ENCODE measurements around the gene WDFY4. TPM values are rescaled to one million over a fixed set of nuclear protein-coding genes. Genes with fewer than 3 reads are reported as not detected.

Gene WDFY4
- total RNA-seq, 4 donors from 2014 or later, result 0.60 to 20.6 (median 5.1) TPM

- Histone ChIP-seq H3K36me3 (no peaks in the 10 kb centered on the region), H3K4me3 (no peak overlapping the region), H3K9me3 (no peaks in the 10 kb centered on the region), H3K27ac (no peak overlapping the region), H3K4me1 (no peaks in the 10 kb centered on the region), H3K27me3 (no peaks in the 10 kb centered on the region)
- intact Hi-C loops (cut with DNase I; ENCODE audit: low total_unique reads) (no loop called here), in situ Hi-C loops (cut with MboI; ENCODE audit: low pct_ligation_motif_present in 1 of 4, low pct_unique_long_range_greater_than_20kb in 1 of 4, low sequenced_read_pairs in 3 of 4) (no loop called here)
- WGBS, 2 donors (ENCODE audit: low coverage in 1 of 2), result 80 to 91% methylated on average over 1 to 5 of the region's 5 CpGs
- no peak for DNase-seq
- TF ChIP-seq POLR2AphosphoS5 (IDR thresholded peaks at IDR 0.05), result no peak
- no peak for TF ChIP-seq EP300 (IDR thresholded peaks at IDR 0.05; ENCODE audit: low read depth)
- TF ChIP-seq CTCF (IDR thresholded peaks at IDR 0.05), result no peak
- TF ChIP-seq POLR2A (IDR thresholded peaks at IDR 0.05), result no peak
Measured at GRCh38 chr10:48910548-48910947, 225.9 kb downstream of the WDFY4 start.

- no peak for DNase-seq
Measured at GRCh38 chr10:48913674-48914073, 229.0 kb downstream of the WDFY4 start.

DNA sequence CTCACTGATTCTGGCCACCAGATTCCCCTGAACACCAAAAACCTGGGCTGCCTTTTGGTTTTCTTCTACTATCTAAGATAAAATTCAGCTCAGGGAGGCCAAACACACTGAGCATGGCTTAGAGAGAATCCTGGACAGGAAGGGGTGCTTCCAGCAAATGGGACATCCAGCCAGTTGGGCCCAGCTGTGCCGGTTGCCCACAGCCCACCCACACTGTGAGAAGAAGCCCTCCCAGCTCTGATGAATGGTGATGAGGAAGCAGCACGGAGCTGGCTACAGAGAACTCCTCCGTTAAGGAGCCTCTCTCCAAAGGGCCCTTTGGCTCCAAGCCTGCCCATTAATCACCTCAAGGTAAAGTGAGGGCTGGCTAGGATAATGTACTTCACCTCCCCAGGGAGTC is 239.1 kb downstream of the WDFY4 start:
- Histone ChIP-seq H3K9me3 (no peaks in the 10 kb centered on the region), H3K27ac (no peak overlapping the region), H3K36me3 (no peaks in the 10 kb centered on the region), H3K4me1 (no peaks in the 10 kb centered on the region), H3K4me3 (no peak overlapping the region), H3K27me3 (no peaks in the 10 kb centered on the region)
- intact Hi-C loops (cut with DNase I; ENCODE audit: low total_unique reads) (no loop called here), in situ Hi-C loops (cut with MboI; ENCODE audit: low pct_ligation_motif_present in 1 of 4, low pct_unique_long_range_greater_than_20kb in 1 of 4, low sequenced_read_pairs in 3 of 4) (no loop called here)
- no peak for TF ChIP-seq POLR2A (IDR thresholded peaks at IDR 0.05)
- no peak for TF ChIP-seq EP300 (IDR thresholded peaks at IDR 0.05; ENCODE audit: low read depth)
- TF ChIP-seq CTCF (IDR thresholded peaks at IDR 0.05), result no peak
- TF ChIP-seq POLR2AphosphoS5 (IDR thresholded peaks at IDR 0.05), result no peak
- DNase-seq, result no peak
- 56% methylated on average over 3 of the region's 3 CpGs; no CpG with 5 or more reads in 1 of the 2 donors for WGBS, 2 donors (ENCODE audit: low coverage in 1 of 2)

More at GRCh38 chr10:48913674-48914073, 229.0 kb downstream of the WDFY4 start:
- TF ChIP-seq POLR2A (IDR thresholded peaks at IDR 0.05) (no peak), POLR2AphosphoS5 (IDR thresholded peaks at IDR 0.05) (no peak), EP300 (IDR thresholded peaks at IDR 0.05; ENCODE audit: low read depth) (no peak), CTCF (IDR thresholded peaks at IDR 0.05) (no peak)
- Histone ChIP-seq H3K36me3 (no peaks in the 10 kb centered on the region), H3K27me3 (no peaks in the 10 kb centered on the region), H3K9me3 (no peaks in the 10 kb centered on the region), H3K4me3 (no peak overlapping the region), H3K27ac (no peak overlapping the region), H3K4me1 (no peaks in the 10 kb centered on the region)
- WGBS, 2 donors (ENCODE audit: low coverage in 1 of 2), result 93 to 100% methylated on average over 1 to 14 of the region's 14 CpGs
- intact Hi-C loops (cut with DNase I; ENCODE audit: low total_unique reads) (no loop called here), in situ Hi-C loops (cut with MboI; ENCODE audit: low pct_ligation_motif_present in 1 of 4, low pct_unique_long_range_greater_than_20kb in 1 of 4, low sequenced_read_pairs in 3 of 4) (no loop called here)

- in situ Hi-C loops (cut with MboI; ENCODE audit: low pct_ligation_motif_present in 1 of 4, low pct_unique_long_range_greater_than_20kb in 1 of 4, low sequenced_read_pairs in 3 of 4), result no loop called here
- WGBS, 2 donors (ENCODE audit: low coverage in 1 of 2), result 94% methylated on average over 4 of the region's 4 CpGs; no CpG with 5 or more reads in 1 of the 2 donors
- intact Hi-C loops (cut with DNase I; ENCODE audit: low total_unique reads), result no loop called here
Measured at GRCh38 chr10:48924988-48925387, 240.3 kb downstream of the WDFY4 start.

More at GRCh38 chr10:48924988-48925387, 240.3 kb downstream of the WDFY4 start:
- Histone ChIP-seq H3K27me3 (no peaks in the 10 kb centered on the region), H3K27ac (no peak overlapping the region), H3K4me3 (no peak overlapping the region), H3K4me1 (no peaks in the 10 kb centered on the region), H3K36me3 (no peaks in the 10 kb centered on the region), H3K9me3 (no peaks in the 10 kb centered on the region)
- DNase-seq, result no peak
- no peak for TF ChIP-seq POLR2A (IDR thresholded peaks at IDR 0.05)
- TF ChIP-seq POLR2AphosphoS5 (IDR thresholded peaks at IDR 0.05), result no peak
- TF ChIP-seq CTCF (IDR thresholded peaks at IDR 0.05), result no peak
- TF ChIP-seq EP300 (IDR thresholded peaks at IDR 0.05; ENCODE audit: low read depth), result no peak
